NCI-H460 (cell line): Measurements from ENCODE around the gene CNOT3. TPM values are rescaled to one million over a fixed set of nuclear protein-coding genes. Genes with fewer than 3 reads are reported as not detected.
"Not testable (repeated sequence)": the region's sequence is repeated elsewhere in the genome, so short reads cannot be mapped to it uniquely, and the experiment has no call there.

Source experiments
- DNase-seq: peaks from one replicate; pipeline ENCODE4 v3.0.0-alpha.2; 2016; ENCODE audit warnings: low read depth; ENCODE audit errors: extremely low read depth
- polyA plus RNA-seq: library from polyadenylated mRNA; depleted of rRNA; stranded (reverse); fragments of >200 nt; gene quantifications from 2 replicates; pipeline ENCODE4 v1.2.3, GENCODE V29; 2014; cell fraction: nucleus; rRNA removed
- total RNA-seq: library from RNA; depleted of rRNA; stranded (reverse); fragments of >200 nt; shearing (Covaris generic); gene quantifications from 2 replicates; pipeline ENCODE4 v1.2.3, GENCODE V29; 2014; rRNA removed

Gene CNOT3
- total RNA-seq = 12.3 and 19.2 TPM in 2 replicates
- 5.1 and 8.6 TPM in 2 replicates for polyA plus RNA-seq

DNA sequence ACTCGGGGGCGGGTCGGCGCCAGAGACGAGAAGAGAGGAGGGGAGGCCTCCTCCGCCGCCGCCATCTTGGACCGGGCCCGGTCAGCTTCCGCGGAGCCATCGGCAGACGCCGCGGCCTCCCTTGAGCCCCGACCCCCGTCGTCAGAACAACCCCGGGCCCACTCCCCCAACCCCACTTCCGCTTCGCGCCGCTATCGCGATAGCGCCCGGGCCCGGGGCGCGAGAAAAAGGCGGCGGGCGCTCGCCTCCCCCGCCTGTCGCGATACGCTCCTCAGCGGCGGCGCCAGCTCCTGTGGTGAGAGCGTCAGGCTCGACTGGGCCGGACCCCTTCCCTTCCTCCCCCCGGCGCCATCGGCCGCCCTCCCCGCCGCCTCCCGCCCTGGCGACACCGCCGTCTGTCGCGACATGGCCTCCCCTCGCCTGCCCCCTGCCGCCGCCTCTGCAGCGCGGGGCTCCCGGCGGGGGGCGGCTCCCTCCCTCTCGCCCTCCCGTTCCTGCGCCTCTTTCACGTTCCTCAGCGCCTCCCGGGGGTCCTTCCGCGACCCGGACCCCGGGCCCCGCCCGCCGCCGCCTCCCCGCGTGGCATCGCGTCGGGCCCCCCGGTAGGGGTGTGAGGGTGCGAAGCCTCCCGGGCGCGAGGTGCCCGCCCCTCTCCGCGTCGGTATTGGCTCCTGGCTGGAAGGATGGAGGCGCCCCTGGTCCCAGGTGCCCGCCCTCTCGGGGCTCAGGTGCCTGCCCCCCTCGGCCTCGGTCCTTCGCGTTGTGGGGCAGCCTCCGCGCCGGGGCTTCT, at the start of gene CNOT3:
Gene CNOT3 (plus strand): TSS at position 64 of the 790 bp plus-strand sequence. CDS start 5,217 bp downstream, outside the sequence.
- DNase-seq = no peak

DNA sequence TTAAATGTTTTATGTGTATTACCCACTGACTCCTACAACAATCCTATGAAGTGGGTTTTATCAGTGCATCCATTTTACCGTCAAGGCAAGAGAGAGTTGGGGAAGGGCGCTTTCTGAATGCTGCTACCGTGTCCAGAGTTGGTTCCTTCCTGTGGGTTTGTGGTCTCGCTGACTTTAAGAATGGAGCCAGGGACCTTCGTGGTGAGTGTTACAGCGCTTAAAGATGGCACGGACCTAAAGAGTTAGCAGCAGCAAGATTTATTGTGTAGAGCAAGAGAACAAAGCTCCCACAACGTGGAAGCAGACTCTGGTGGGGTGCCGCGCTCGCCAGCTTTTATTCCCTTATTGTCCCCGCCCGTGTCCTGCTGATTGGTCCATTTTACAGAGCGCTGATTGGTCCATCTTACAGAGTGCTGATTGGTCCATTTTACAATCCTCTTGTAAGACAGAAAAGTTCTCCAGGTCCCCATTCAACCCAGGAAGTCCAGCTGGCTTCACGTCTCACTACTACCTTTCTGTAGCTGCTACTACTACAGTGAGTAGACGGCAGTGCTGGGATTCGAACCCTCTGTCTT, 43.0 kb upstream of the CNOT3 start:
- DNase-seq = no peak

DNA sequence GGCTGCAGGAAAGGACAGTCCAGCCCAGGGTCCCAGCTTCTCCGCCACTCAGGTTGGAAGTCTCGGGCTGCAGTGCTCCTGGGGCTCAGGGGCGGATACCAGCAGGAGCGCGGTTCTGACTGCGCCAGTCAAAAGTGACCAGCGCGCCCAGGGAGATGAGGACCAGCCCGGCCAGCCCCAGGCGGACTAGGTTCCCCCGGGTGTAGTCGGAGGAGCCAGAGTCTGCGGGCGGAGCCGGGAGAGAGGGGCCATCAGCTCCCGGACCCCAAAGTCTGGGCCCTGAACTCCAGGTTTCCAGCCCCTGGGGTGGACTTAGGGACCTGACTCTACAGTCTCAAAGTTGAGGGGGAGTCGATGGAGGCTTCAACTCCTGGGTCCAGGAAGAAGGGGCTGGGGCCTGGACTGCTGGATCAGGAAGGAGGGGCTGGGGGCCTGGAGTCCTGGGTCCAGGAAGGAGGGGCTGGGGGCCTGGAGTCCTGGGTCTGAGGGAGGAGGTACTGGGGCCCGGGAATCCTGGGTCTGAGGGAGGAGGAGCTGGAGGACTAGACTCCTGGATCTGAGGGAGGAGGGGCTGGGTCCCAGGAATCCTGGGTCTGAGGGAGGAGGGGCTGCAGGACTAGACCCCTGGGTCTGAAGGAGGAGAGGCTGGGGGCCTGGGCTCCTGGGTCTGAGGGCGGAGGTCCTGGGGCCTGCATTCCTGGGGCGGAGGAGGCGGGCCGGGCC, 42.3 kb upstream of the CNOT3 start:
- DNase-seq = no peak

DNA sequence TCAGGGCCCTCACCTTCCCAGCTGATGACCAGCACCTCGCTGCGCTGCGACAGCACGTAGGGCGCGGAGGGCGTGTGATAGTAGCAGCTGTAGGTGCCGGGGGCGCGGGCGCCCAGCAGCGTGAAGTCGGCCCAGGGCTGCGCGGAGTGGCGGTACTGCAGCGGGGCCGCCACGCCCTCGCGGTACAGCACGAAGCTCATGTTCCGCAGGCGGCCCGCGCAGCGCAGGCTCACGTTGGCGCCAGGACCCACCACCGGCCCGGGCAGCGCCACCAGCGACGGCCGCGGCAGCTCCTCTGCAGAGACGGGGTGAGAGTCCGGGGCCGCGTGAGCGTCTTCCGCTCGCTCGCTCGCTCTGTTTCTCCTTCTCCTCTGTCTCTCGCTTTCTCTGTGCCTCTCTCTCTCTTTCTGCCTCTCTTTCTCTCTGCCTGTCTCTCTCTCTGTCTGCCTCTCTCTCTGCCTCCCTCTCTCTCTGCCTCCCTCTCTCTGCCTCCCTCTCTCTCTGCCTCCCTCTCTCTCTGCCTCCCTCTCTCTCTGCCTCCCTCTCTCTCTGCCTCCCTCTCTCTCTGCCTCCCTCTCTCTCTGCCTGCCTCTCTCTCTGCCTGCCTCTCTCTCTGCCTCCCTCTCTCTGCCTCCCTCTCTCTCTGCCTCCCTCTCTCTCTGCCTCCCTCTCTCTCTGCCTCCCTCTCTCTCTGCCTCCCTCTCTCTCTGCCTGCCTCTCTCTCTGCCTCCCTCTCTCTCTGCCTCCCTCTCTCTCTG, 41.5 kb upstream of the CNOT3 start:
- peak; percentile 13 for DNase-seq

DNA sequence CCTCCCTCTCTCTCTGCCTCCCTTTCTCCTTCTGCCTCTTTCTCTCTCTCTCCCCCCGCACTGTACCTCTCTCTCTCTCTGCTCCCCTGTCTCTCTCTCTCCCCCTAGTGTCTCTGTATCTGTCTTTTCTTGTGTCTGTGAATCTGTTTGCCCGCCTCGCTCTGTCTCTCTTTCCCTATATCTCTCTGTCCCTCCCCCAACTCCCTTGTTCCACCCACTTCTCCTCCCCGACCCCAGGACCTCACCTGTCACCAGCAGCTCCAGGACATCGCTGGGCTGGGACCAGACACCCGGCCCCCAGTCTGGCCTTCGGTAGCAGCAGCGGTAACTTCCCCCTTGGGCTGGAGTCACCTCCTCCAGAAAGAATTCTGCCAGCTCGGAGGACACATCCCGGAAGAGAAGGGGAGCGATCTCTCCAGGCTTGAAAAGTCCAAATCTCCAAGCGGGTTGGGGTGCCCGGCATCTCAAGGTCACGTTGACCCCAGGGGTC, 40.9 kb upstream of the CNOT3 start:
- peak; percentile 46 for DNase-seq

DNA sequence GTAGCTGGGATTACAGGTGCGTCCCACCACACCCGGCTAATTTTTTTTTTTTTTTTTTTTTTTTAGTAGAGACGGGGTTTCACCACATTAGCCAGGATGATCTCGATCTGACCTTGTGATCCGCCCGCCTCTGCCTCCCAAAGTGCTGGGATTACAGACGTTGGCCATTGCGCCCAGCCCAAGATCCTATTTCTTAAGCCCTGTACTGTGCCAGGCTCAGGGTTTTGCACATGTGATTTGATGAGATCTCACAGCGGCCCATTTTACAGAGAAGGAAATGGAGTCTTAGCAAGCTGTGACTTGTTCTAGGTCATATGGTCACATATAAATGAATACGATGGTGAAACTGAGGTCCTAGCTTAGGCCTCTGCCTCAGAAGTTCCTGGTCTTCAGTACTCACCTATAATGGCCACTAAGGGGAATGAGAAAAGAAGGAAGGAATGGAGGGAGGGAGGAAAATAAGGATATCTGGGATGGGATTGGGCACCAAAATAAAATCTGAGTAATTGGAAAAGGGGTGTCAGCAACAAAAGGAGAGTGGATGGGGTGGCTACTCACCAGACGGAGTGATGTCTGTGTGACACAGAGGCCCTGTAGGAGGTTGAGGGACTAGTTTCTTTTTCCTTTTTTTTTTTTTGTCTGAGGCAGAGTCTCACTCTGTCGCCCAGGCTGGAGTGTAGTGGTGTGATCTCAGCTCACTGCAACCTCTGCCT, 38.2 kb upstream of the CNOT3 start:
- no peak for DNase-seq

DNA sequence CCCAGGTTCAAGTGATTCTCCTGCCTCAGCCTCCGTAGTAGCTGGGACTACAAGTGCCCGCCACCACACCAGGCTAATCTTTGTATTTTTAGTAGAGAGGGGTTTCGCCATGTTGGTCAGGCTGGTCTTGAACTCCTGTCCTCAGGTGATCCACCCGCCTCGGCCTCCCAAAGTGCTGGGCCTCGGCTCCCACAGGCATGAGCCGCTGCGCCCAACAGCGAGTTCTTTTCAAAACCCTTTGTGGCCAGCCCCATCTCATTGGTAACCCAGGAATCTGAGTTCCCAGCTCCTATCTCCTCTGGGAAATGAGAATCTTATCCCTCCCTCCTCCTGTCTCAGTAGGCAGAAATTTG, 37.7 kb upstream of the CNOT3 start:
- DNase-seq = not testable (repeated sequence)

DNA sequence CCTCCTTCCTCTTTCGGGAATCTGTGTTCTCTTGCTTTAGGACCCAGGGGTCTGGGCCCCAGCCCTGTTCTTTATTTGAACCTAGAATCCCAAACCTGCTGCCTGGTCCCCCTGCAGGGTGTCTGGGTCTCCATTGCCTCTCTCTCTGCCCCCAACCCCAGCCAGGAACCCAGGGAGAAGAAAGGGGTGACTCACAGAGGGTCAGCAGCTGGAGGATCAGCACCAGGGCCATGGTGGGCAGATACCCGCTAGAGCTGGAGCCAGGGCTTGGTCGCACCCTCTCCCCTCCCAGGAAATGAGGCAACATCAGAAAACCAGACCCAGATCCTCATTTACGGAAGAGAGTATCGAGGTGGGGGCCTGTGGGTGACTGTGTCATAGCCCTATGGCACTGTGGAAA, 37.0 kb upstream of the CNOT3 start, which contains the start of gene OSCAR:
Gene OSCAR (minus strand): TSS at position 243 of the 400 bp plus-strand sequence. CDS start 11 bp downstream, at position 232.
- DNase-seq = no peak

DNA sequence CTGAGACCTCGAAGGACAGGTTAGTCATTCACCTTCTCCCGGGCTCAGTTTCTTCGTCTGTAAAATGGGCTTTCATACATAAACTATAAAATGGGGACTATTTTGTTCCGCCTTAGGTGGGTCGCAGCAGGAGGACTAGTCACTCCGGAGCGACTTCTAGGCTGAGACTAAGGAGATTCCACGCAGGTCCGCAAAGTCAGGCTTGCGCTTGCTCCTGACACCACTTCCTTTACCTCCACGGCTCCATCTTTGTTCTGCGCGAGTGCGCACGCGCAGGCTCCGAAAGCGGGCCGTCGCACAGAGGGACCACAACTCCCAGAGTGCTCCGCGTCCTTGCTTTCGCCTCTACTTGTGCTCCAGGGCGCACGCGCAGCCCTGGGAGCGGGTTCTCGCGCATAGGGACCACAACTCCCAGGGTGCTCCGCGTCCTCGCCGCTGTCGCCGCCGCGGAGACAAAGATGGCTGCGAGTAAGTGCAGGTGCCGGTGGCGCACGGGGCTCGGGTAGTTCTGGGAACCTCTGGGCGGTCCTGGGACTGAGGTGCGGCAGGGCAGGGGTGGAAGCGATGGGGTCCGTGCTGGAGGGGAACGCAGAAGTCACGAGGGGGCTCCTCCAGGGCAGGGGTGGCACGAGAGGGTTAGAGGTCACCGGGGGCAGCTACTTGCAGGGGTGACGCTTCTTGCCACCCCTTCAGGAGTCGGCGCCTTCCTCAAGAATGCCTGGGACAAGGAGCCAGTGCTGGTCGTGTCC, 35.0 kb upstream of the CNOT3 start, which contains the start of gene NDUFA3:
Gene NDUFA3 (plus strand): TSS at position 435 of the 749 bp plus-strand sequence. CDS start 24 bp downstream, at position 459.
- peak; percentile 95 for DNase-seq

DNA sequence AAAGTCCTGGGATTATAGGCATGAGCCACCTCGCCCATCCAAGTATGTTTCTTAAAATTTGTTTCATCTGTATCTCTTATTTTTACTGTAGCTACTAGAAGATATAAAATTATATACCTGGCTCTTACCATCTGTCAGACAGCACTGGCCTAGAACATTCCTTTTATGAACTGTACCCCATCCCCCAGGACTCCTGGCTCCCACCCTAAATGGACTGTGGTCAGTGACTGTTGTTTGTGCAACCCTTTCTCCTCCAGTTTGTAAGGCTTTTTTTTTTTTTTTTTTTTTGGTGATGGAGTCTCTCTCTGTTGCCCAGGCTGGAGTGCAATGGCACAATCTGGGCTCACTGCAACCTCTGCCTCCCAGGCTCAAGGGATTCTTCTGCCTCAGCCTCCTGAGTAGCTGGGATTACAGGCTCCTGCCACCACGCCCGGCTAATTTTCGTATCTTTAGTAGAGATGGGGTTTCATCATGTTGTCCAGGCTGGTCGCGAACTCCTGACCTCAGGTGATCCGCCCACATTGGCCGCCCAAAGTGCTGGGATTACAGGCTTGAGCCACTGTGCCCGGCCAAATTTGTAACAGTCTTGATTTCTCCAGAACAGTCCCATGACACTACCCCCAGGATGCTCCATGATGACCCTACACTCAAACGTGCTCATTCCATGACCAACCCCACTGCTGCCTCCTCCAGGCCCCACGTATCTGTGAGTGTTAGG, 32.4 kb upstream of the CNOT3 start:
- DNase-seq = no peak

DNA sequence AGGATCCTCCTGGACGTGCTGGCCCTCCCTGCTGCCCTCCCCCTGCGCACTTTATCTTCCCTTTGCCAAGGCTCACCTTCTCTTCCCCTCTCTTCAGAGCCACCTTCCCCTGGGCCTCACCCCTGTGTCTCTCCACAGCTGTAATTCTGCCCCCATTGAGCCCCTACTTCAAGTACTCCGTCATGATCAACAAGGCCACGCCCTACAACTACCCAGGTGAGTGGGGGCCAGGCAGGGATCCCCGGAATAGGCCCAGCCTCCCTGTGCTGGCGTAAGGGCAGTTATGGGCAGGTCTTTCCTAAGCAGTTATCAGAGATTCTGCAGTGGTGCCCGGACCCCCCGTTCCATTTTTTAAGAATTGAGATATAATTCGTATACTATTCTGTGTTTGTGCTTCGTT, 31.8 kb upstream of the CNOT3 start:
- no peak for DNase-seq

DNA sequence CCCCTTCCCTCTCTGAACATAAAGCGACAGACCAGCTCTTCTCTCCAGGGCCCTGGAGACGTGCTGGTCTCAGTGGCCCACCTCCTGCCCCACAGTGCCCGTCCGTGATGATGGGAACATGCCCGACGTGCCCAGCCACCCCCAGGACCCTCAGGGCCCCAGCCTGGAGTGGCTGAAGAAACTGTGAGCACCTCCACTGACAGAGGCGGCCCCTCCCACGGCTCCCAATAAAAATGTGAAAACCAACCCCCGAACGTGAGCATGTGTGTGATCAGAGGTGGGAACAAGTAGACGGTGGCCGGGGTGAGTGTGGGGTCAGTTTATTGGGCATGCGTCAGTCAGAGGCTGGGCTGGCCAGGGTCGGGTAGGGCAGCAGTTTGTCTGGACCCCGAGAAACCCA, 30.8 kb upstream of the CNOT3 start:
- no peak for DNase-seq

DNA sequence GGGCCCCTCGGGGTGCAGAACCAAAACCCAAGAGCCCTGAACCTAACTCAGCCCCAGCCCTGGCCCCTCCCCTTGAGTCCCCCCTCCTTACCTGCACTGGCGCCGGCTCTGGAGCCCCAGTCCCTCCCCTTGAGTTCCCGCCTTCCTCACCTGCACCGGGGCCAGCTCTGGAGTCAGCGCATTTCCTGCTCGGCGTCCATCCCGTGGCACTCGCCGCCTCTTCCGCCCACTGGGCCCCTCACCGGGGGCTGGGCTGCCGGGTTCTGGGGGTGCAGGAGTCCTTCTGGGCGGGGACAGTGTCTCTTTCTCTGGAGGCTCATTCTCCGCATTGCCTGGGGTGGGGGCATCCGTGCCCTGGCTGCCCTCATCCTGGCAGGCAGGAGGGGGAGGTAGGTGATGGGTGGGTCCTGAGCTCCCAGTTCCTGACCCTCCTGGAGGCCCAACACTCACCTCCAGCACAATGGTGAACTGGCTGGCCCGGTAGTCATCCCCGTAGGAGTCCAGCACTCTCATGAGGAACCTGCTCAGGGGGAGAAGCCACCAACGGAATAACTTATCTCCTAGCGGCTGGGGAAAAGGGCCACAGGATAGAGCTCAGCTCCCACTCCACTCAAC, 29.6 kb upstream of the CNOT3 start:
- DNase-seq = no peak

DNA sequence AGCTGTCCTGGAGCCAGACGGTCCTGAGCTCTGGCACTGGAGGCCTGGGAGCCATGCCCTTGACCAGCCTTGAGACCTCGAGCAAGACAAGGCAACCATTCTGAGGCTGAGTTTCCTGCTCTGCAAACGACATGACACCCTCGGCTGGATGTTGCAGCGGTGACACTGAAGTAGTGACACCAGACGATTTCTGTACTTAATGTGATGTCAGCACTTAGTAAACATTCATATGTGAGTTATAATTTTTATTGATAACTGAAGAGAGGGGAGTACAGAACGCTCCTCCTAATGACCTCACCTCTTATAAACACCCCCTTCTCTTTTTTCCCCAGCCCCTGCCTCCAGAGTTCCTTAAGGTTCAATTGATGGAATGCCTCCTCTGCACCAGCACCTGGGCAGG, 29.1 kb upstream of the CNOT3 start:
- DNase-seq = no peak

DNA sequence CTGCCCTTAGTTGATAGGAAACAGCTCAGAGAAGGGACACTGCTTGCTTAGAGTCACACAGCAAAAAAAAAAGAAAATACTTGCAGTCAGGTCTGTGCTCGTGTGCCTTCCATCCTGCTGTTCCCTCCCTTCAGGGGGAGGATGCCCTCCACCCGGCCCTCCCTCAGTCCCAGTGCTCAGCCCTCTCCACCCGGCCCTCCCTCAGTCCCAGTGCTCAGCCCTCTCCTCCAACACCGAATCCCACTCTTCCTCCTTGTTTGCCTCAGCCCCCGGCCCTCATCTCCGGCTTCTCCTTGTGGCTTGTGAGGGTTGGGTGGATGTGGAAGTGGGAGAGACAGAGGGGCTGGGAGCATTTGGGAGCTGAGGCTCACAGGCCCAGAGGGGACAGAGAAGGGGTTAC, 27.9 kb upstream of the CNOT3 start:
- no peak for DNase-seq

DNA sequence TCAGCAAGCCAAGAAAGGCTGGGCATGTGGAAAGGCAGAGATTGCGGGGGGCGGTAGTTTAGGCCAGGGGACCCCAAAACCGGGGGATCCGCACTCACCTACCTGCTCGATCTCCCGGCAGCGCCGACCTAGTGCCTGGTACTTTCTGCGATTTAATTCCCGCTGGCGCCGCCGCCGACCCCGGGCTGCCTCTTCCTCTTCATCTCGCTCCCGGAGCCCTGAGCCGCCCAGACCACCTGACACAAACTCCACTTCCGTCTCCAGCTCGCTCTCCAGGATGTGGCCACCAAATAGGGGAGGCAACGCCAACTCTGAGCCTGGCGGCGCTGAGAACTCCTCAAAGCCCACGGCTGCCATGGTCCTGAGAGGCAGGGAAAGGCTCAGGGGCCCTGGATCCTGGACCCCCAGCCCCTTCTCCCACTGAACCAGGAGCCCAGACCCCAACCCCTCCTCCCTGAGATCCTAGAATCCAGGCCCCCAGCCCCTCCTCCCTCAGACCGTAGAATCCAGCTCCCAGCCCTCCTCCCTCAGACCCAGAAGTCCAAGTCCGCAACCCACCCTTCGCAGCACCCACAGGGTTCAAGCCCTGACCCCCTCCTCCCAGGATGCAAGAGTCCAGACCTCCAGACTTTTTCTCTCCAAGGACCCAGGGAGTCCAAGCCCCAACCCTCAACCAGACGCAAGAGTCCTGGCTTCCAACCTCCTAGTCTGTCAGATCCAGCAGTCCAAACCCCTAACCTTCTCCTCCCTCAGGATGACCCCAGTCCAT, 23.0 kb upstream of the CNOT3 start:
- DNase-seq = no peak
